GM13977 (cell line): ENCODE data around the gene DACT2.

ENCODE experiments used
- DNase-seq: peaks from one replicate; pipeline ENCODE4 v3.0.0; 2012; ENCODE audit warnings: low spot score
- in situ Hi-C: fragments of 300-500 bp; cut with MboI; formaldehyde crosslinking; loops from one replicate; pipeline ENCODE4 v1.12.0; 2022; ENCODE audit warnings: low sequenced_read_pairs, low pct_unique_long_range_greater_than_20kb, mixed read lengths, inconsistent platforms; ENCODE audit not compliant: unreplicated experiment
- TF ChIP-seq, protein P1 (sequence below): IDR thresholded peaks from 2 replicates; pipeline ENCODE4 v1.5.1; 2012; ENCODE audit warnings: mild to moderate bottlenecking, control low read depth; ENCODE audit not compliant: insufficient read depth; ENCODE audit errors: extremely low read depth, missing control alignments

Gene DACT2

DNA sequence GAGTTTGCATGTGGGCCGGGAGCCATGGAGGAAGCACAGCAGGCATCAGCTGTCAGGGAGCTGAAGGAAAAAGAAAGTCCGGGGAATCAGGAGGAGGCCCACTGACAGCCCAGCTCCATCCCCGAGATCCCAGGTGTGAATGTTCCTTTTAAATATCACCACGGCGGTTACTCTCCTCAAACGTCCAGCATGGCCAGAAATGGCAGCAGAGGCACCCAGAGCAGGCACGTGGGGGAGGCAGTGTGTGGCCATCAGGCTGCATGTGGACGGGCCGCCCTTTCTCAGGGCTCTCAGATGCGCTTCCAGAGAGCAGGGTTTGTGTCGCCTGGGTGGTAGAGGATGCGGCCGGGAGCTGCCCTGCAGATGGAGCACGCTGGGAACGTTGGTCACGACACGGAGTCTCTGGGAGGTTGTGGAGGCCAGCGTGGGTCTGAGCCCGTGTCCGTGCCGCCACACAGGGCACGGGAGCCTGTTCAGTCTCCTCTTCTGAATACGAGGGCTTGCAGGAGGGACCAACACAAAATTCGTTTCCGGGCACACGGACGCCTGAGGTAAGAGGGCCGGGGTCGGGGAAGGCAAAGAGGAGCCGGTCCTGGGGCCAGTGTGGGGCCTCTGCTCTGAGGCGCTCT lies 45.3 kb upstream of the DACT2 start:
- TF ChIP-seq, protein P1, sequence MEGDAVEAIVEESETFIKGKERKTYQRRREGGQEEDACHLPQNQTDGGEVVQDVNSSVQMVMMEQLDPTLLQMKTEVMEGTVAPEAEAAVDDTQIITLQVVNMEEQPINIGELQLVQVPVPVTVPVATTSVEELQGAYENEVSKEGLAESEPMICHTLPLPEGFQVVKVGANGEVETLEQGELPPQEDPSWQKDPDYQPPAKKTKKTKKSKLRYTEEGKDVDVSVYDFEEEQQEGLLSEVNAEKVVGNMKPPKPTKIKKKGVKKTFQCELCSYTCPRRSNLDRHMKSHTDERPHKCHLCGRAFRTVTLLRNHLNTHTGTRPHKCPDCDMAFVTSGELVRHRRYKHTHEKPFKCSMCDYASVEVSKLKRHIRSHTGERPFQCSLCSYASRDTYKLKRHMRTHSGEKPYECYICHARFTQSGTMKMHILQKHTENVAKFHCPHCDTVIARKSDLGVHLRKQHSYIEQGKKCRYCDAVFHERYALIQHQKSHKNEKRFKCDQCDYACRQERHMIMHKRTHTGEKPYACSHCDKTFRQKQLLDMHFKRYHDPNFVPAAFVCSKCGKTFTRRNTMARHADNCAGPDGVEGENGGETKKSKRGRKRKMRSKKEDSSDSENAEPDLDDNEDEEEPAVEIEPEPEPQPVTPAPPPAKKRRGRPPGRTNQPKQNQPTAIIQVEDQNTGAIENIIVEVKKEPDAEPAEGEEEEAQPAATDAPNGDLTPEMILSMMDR: no peak
- in situ Hi-C loops: no loop called here
- DNase-seq: no peak

DNA sequence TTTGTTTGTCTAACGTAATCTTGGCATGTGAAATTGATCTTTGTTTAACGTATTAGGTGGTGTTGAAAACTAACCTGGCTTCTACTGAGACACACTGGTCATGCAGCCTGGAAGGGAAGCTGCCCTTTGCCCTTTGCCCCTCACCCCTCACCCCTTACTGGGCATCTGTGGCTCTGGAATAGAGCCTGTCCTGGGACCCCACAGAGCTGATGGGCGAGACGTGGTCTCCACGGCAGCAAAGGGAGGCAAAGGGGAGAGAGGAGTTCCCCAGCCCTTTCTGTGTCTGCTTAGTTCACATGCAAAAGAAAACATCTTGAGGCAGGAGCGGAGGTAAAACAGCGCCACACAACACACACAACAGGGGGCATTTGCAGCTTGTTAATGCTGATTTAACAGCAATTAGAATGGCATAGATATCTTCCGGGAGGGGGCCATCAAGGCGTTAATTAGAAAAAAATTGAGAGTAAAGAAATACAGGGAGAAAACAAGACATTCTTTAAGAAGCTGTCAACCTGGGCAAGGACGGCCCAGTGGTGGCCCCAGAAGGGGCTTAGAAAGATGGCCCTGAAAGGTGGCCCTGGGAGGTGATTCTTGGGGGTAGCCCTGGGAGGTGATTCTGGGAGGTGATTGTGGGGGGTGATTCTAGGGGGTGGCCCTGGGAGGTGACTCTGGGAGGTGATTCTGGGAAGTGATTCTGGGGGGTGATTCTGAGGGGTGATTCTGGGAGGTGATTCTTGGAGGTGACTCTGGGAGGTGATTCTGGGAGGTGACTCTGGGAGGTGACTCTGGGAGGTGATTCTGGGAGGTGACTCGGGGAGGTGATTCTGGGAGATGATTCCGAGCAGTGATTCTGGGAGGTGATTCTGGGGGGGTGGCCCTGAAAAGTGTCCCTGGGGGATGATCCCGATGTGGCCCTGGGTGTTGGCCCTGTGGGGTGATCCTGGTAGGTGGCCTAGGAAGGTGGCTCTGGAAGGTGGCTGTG lies 44.5 kb upstream of the DACT2 start:
- TF ChIP-seq, protein P1: no peak
- no peak for DNase-seq
- in situ Hi-C loops: no loop called here

DNA sequence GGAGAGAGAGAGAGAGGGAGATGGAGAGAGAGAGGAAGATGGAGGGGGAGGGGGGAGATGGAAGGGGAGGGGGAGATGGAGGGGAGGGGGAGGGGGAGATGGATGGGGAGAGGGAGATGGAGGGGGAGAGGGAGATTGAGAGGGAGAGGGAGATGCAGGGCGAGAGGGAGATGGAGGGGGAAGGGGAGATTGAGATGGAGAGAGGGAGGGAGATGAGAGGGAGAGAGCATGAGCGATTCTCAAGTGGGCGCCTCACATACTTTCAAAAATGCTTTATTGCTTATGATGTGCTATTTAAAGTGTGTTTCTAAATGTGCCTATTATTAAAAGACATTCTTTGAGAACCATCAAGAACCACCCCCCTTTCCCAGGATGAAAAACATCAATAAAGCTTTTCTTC lies 43.7 kb upstream of the DACT2 start:
- TF ChIP-seq, protein P1: no peak
- no peak for DNase-seq
- in situ Hi-C loops: no loop called here

DNA sequence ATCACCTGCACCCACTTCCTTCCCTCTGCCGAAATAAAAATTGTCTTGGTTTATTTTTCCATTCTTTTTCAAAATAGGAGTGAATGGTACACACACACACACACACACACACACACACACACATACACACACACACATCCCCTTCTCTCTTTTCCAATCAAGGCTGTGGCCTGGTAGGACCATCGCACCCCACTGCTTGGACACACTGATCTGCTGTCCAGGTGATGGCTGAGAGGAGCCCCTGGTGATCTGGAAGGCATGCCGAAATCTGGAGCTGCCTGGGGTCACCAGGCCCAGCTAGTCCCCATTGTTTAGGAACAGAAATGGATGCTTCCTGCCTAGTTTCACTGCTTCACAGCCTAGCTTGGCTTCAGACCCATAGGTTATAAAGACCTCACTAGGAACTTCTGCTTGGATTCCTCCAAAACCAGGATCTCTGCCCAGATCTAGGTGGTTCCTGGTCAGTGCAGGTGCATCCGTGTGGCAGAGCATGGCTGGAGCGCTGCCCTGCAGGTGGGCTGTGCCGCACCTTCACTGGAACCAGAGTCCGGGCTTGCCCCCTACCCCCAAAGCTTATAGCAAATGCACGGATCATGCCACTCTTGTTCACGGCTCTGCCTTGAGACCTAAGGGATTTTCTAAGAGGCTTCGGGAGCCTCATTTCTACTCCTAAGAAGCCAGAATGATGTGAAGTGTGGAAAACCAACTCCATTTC lies 42.9 kb upstream of the DACT2 start:
- in situ Hi-C loops: no loop called here
- TF ChIP-seq, protein P1: no peak
- DNase-seq: no peak

DNA sequence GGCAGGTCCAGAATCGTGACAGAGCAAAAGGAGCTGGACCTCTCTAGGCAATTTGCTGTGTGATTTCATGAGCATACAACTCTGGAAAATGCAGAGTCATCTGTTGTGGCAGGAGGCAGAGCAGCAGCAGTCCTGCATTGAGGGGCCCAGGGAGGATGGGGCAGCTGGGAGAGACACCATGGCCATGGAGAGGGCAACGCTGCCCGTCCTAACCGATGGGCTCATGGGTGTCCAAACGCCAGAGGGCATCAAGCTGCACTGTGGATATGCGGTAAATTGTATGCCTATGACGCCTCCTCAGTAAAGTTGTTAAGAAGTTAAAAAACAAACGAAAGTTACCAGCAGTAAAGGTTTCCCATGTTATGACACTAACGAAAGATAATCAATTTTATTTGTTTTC lies 42.2 kb upstream of the DACT2 start:
- TF ChIP-seq, protein P1: no peak
- in situ Hi-C loops: no loop called here
- DNase-seq: no peak

DNA sequence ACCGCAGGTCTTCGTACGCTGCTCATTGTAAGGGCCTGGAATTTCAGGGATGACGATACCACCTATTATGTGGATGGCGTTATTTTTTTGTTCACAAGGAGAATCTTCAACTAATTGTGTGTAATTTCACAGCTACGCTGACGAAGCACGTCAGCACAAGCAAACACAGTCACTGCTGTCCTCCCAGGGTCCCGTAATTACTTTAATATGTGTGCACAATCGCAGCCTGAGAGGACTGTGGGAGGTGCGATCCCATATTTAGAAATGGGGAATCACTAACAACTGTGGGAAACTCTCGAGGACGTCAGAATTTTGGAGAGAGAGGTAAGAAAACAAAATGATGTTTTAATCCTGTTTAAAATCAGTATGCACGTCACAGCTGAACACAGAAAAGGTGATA lies 40.2 kb upstream of the DACT2 start:
- in situ Hi-C loops: no loop called here
- DNase-seq: no peak
- TF ChIP-seq, protein P1: no peak
